B cell (primary cell): ENCODE data around the gene ZNRD2. TPM values are rescaled to one million over a fixed set of nuclear protein-coding genes. Genes with fewer than 3 reads are reported as not detected.

Source experiments
- ATAC-seq: fragments of 200-7000 bp; cut with Tn5 transposase; one replicate; pipeline ENCODE4 v1.10.0; 2021; ENCODE audit warnings: low read depth, mild to moderate bottlenecking, moderate number of reproducible peaks, moderate library complexity
- CTCF ChIA-PET: fragments of 350-600 bp; sonication (Branson Sonifier 250); formaldehyde crosslinking; loops from one replicate; lab custom pipeline; 2021; ENCODE audit warnings: antibody characterized with exemption, inconsistent platforms; lab: Charles Lee
- POLR2A ChIA-PET: fragments of 350-600 bp; sonication (Branson Sonifier 250); formaldehyde crosslinking; loops from one replicate; lab custom pipeline; 2021; ENCODE audit warnings: antibody characterized with exemption; lab: Charles Lee
- DNase-seq: peaks from one replicate; pipeline ENCODE4 v3.0.0; 2013
- H2AFZ ChIP-seq: 2 replicates; pipeline ENCODE4 v1.6.1; 2012; ENCODE audit warnings: mild to moderate bottlenecking, low read depth, low read length; ENCODE audit not compliant: insufficient read depth, poor library complexity, severe bottlenecking
- H3K27ac ChIP-seq, 2 donors: 1 replicate in 1 of 2; 2 replicates in 1 of 2; pipeline ENCODE4 v1.5.1; 2012 to 2013; ENCODE audit warnings: low read length in 2 of 2, mild to moderate bottlenecking in 2 of 2, moderate library complexity in 1 of 2
- H3K27me3 ChIP-seq, 4 experiments: fragments of 200-600 bp in 1 of 4; sonication (generic) in 1 of 4; replicated peaks in 1 of 4; 1 replicate in 2 of 4; 2 replicates in 2 of 4; pipeline versions ENCODE4 v1.6.1 to v1.7.0; 2013 to 2016; ENCODE audit warnings: low read length in 3 of 4, mild to moderate bottlenecking in 2 of 4, mixed read lengths in 1 of 4, moderate library complexity in 1 of 4; ENCODE audit not compliant: insufficient read depth in 4 of 4, control insufficient read depth in 3 of 4; ENCODE audit errors: control extremely low read depth in 1 of 4
- H3K36me3 ChIP-seq, 2 experiments: replicated peaks in 1 of 2; 1 replicate in 1 of 2; 2 replicates in 1 of 2; pipeline versions ENCODE4 v1.6.1 to v1.7.1; 2013; ENCODE audit warnings: low read length in 1 of 2; ENCODE audit not compliant: insufficient read depth in 2 of 2, control insufficient read depth in 1 of 2; ENCODE audit errors: control extremely low read depth in 1 of 2, extremely low read depth in 1 of 2
- H3K4me1 ChIP-seq, 2 donors: fragments of 200-600 bp in 1 of 2; sonication (generic) in 1 of 2; 1 replicate in 1 of 2; 2 replicates in 1 of 2; pipeline versions ENCODE4 v1.5.1 to v1.6.1; 2013 to 2017; ENCODE audit warnings: low read length in 2 of 2; ENCODE audit not compliant: control insufficient read depth in 2 of 2, insufficient read depth in 2 of 2
- H3K4me2 ChIP-seq: replicated peaks from 2 replicates; pipeline ENCODE3; 2012; ENCODE audit warnings: mild to moderate bottlenecking, low read depth, low read length; ENCODE audit not compliant: poor library complexity, severe bottlenecking
- H3K4me3 ChIP-seq, 5 experiments: fragments of 200-600 bp in 1 of 5; sonication (generic) in 1 of 5; 1 replicate in 3 of 5; 2 replicates in 2 of 5; pipeline versions ENCODE4 v1.5.1 to v1.7.0; 2011 to 2016; ENCODE audit warnings: low read length in 4 of 5, mild to moderate bottlenecking in 4 of 5, low read depth in 2 of 5, control low read depth in 1 of 5, moderate library complexity in 1 of 5; ENCODE audit not compliant: insufficient read depth in 1 of 5; ENCODE audit errors: control extremely low read depth in 1 of 5, extremely low read depth in 1 of 5
- H3K79me2 ChIP-seq: fragments of 200-600 bp; sonication (generic); one replicate; pipeline ENCODE4 v1.6.0; 2016; ENCODE audit warnings: low read length; ENCODE audit not compliant: control insufficient read depth, insufficient read depth
- H3K9ac ChIP-seq: fragments of 200-600 bp; sonication (generic); 2 replicates; pipeline ENCODE4 v1.6.1; 2017; ENCODE audit warnings: mild to moderate bottlenecking, low read length, moderate library complexity
- H3K9me3 ChIP-seq, 3 donors: one replicate each; pipeline versions ENCODE4 v1.6.1 to v1.7.1; 2013; ENCODE audit warnings: low read length in 2 of 3; ENCODE audit not compliant: control insufficient read depth in 2 of 3, insufficient read depth in 1 of 3; ENCODE audit errors: control extremely low read depth in 1 of 3
- H4K20me1 ChIP-seq: 2 replicates; pipeline ENCODE4 v1.6.0; 2012; ENCODE audit warnings: mild to moderate bottlenecking, low read length; ENCODE audit not compliant: insufficient read depth, control insufficient read depth, poor library complexity, severe bottlenecking
- H3K27ac Mint-ChIP-seq: one replicate; pipeline ENCODE4 v1.8.0; 2021; ENCODE audit warnings: mixed read lengths
- H3K27me3 Mint-ChIP-seq: one replicate; pipeline ENCODE4 v1.8.0; 2021; ENCODE audit warnings: mixed read lengths
- H3K4me1 Mint-ChIP-seq: one replicate; pipeline ENCODE4 v1.8.0; 2021; ENCODE audit warnings: mixed read lengths
- H3K4me3 Mint-ChIP-seq: one replicate; pipeline ENCODE4 v1.8.0; 2021; ENCODE audit warnings: mixed read lengths
- H3K9me3 Mint-ChIP-seq: one replicate; pipeline ENCODE4 v1.8.0; 2022; ENCODE audit warnings: mixed read lengths; ENCODE audit not compliant: insufficient read depth
- EZH2 ChIP-seq: IDR thresholded peaks from 2 replicates; pipeline ENCODE4 v1.6.1; 2012; ENCODE audit warnings: borderline replicate concordance, low read depth, mild to moderate bottlenecking, moderate library complexity, low read length; ENCODE audit not compliant: insufficient read depth, poor library complexity, severe bottlenecking
- WGBS: methylation state at CpG from one replicate; pipeline ENCODE4 v1.1.5; 2013; ENCODE audit warnings: missing lambda C conversion rate; ENCODE audit not compliant: insufficient coverage; 5-methylcytosine and 5-hydroxymethylcytosine counted together
- intact Hi-C: fragments of 100-400 bp; cut with micrococcal nuclease; formaldehyde crosslinking; loops from one replicate; pipeline ENCODE4 v1.10.0; 2022
- polyA plus RNA-seq: library from polyadenylated mRNA; depleted of rRNA; stranded (reverse); fragments of >200 nt; gene quantifications from 2 replicates; pipeline ENCODE4 v1.2.3, GENCODE V29; 2012
- total RNA-seq, 2 donors: library from RNA; stranded (reverse); fragments of 120-200 nt in 1 of 2; gene quantifications; 1 replicate in 1 of 2; 2 replicates in 1 of 2; pipeline versions ENCODE4 v1.2.3 to v1.2.4, GENCODE V29; 2013 to 2022
- TF ChIP-seq, protein P1 (sequence below): fragments of 200-600 bp; IDR thresholded peaks from one replicate; pipeline ENCODE4 v1.8.0; 2022; ENCODE audit warnings: antibody characterized with exemption, mild to moderate bottlenecking

Gene ZNRD2
- total and polyA plus RNA-seq, 2 donors (not counting 1 experiment from before 2014, with no cell fraction given): 22.1 to 112 TPM

DNA sequence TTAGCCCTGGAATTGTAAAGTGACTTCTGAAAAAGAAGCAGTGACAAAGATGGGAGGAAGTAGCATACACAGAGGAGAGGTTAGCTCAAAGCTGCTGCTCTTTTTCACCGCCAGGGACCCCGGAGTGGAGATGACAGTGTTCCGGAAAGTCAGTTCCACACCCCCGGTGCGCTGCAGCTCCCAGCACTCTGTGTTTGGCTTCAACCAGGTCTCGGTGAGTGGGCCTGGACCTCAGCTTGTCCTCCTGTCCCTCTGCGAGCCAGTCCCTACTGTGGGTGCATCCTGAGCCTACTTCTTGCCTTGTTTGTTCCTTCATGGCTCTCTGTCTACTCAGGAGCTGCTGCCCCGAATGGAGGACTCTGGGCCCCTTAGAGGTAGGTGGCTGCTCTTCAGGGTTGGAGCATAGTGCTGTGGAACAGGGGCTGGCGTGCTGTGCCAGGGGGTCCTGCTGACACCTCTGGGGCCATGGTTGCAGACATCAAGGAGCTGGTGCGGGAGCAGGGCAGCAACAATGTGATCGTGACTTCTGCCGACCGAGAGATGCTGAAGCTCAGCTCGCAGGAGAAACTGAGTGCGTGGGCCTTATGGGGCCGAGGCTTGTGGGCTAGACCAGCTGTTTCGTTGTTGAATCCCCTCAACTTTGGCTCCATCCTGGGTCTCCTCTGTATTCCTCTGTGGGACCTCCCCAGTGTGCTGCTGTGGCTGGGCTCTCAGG, 47.0 kb downstream of the ZNRD2 start:
- H3K4me1 Mint-ChIP-seq: peaks cover 36% of the 10 kb centered on the region
- DNase-seq: no peak
- peak overlapping the region; percentile 94 for H3K27ac Mint-ChIP-seq
- peak overlapping the region; percentile 94 for H3K4me3 Mint-ChIP-seq
- no peaks in the 10 kb centered on the region for H3K27me3 Mint-ChIP-seq
- H4K20me1 ChIP-seq: peaks cover 47% of the 10 kb centered on the region
- H3K9me3 Mint-ChIP-seq: no peaks in the 10 kb centered on the region
- peaks cover 0 to 50% of the 10 kb centered on the region in 2 experiments for H3K36me3 ChIP-seq
- ChIA-PET CTCF (interaction anchor here (1.4 to 1.6 kb wide), 4 partner anchors 9 to 243 kb away, joined by 3 to 8 read pairs (median 4); partner anchors contain the start of gene MUS81), POLR2A (interaction anchor here (0.6 to 1.1 kb wide), 4 partner anchors 21 to 94 kb away, joined by 3 to 9 read pairs (median 4); no protein-coding TSS in a partner anchor)
- no peak overlapping the region for H2AFZ ChIP-seq
- no peaks in the 10 kb centered on the region for H3K27me3 ChIP-seq
- peak overlapping the region; percentile 84 for H3K4me2 ChIP-seq
- no peaks in the 10 kb centered on the region for H3K9me3 ChIP-seq
- peak overlapping the region in 1 of 2 donors; percentile 89 for H3K27ac ChIP-seq
- peaks cover 79% of the 10 kb centered on the region for H3K79me2 ChIP-seq
- peaks cover 20 to 28% of the 10 kb centered on the region in 2 donors for H3K4me1 ChIP-seq
- peak overlapping the region; percentile 92 for H3K9ac ChIP-seq
- peak overlapping the region in 1 of 5 experiments; percentile 10 for H3K4me3 ChIP-seq
- 96% methylated on average over 17 of the region's 17 CpGs for WGBS
- ATAC-seq: no peak
- intact Hi-C loops: loop anchor here (5.0 to 10.0 kb wide), 2 partner anchors 485 to 502 kb away; partner anchors contain the start of genes SYVN1, TM7SF2 and ZNHIT2
- TF ChIP-seq, protein P1, sequence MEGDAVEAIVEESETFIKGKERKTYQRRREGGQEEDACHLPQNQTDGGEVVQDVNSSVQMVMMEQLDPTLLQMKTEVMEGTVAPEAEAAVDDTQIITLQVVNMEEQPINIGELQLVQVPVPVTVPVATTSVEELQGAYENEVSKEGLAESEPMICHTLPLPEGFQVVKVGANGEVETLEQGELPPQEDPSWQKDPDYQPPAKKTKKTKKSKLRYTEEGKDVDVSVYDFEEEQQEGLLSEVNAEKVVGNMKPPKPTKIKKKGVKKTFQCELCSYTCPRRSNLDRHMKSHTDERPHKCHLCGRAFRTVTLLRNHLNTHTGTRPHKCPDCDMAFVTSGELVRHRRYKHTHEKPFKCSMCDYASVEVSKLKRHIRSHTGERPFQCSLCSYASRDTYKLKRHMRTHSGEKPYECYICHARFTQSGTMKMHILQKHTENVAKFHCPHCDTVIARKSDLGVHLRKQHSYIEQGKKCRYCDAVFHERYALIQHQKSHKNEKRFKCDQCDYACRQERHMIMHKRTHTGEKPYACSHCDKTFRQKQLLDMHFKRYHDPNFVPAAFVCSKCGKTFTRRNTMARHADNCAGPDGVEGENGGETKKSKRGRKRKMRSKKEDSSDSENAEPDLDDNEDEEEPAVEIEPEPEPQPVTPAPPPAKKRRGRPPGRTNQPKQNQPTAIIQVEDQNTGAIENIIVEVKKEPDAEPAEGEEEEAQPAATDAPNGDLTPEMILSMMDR: no peak
- TF ChIP-seq EZH2: no peak
